HepG2 (cell line): Measurements from ENCODE around the gene BRCA1. TPM values are rescaled to one million over a fixed set of nuclear protein-coding genes. Genes with fewer than 3 reads are reported as not detected.

Source experiments
- CCAR2 ChIP-seq: fragments of 200-400 bp; formaldehyde crosslinking; optimal IDR thresholded peaks from 2 replicates; pipeline ENCODE3; 2018; ENCODE audit warnings: low read depth, mild to moderate bottlenecking, low read length, moderate library complexity
- ETV5 ChIP-seq: IDR thresholded peaks from 2 replicates; pipeline ENCODE4 v1.6.1; 2018; ENCODE audit warnings: missing biosample characterization, missing genetic modification reagents, inconsistent platforms, borderline replicate concordance
- FOSL1 ChIP-seq: sonication (generic); formaldehyde crosslinking; IDR thresholded peaks from 2 replicates; pipeline ENCODE4 v1.9.0; 2021; ENCODE audit warnings: missing genetic modification reagents, borderline replicate concordance
- FOXJ3 ChIP-seq: sonication (generic); formaldehyde crosslinking; IDR thresholded peaks from 2 replicates; pipeline ENCODE4 v1.4.0; 2020; ENCODE audit warnings: missing genetic modification reagents, mild to moderate bottlenecking, borderline replicate concordance
- GTF3A ChIP-seq: sonication (generic); formaldehyde crosslinking; conservative IDR thresholded peaks from 2 replicates; pipeline ENCODE4 v1.4.0; 2020; ENCODE audit warnings: mild to moderate bottlenecking, missing genetic modification reagents
- PHF20 ChIP-seq: sonication (generic); formaldehyde crosslinking; IDR thresholded peaks from 2 replicates; pipeline ENCODE4 v1.5.0; 2020; ENCODE audit warnings: mild to moderate bottlenecking, missing genetic modification reagents
- REL ChIP-seq: sonication (generic); formaldehyde crosslinking; conservative IDR thresholded peaks from 2 replicates; pipeline ENCODE4 v1.8.0; 2022; ENCODE audit warnings: mild to moderate bottlenecking, missing genetic modification reagents, moderate library complexity
- REXO4 ChIP-seq: sonication (generic); formaldehyde crosslinking; IDR thresholded peaks from 2 replicates; pipeline ENCODE4 v1.8.0; 2022; ENCODE audit warnings: missing genetic modification reagents, mild to moderate bottlenecking, borderline replicate concordance
- RNF2 ChIP-seq: fragments of 450-650 bp; conservative IDR thresholded peaks from 2 replicates; pipeline ENCODE4 v1.6.1; 2016; ENCODE audit warnings: low read depth
- SRF ChIP-seq: IDR thresholded peaks from 2 replicates; pipeline ENCODE4 v1.6.1; 2011; ENCODE audit warnings: mild to moderate bottlenecking, low read depth, low read length, moderate library complexity
- TFDP1 ChIP-seq: IDR thresholded peaks from 2 replicates; pipeline ENCODE4 v1.6.1; 2016; ENCODE audit warnings: missing compliant biosample characterization, missing genetic modification reagents, borderline replicate concordance
- TSC22D2 ChIP-seq: sonication (generic); formaldehyde crosslinking; IDR thresholded peaks from 2 replicates; pipeline ENCODE4 v1.5.1; 2020; ENCODE audit warnings: missing genetic modification reagents, mild to moderate bottlenecking, borderline replicate concordance
- U2AF2 ChIP-seq: fragments of 200-400 bp; formaldehyde crosslinking; IDR thresholded peaks from 2 replicates; pipeline ENCODE4 v1.6.1; 2017; ENCODE audit warnings: low read depth, mild to moderate bottlenecking, low read length
- ZBTB7A ChIP-seq: sonication (generic); formaldehyde crosslinking; IDR thresholded peaks from 2 replicates; pipeline ENCODE4 v1.8.0; 2022; ENCODE audit warnings: mild to moderate bottlenecking, missing genetic modification reagents
- ZMAT5 ChIP-seq: sonication (generic); formaldehyde crosslinking; IDR thresholded peaks from 2 replicates; pipeline ENCODE4 v1.5.0; 2020; ENCODE audit warnings: mild to moderate bottlenecking, low read depth, missing genetic modification reagents, borderline replicate concordance
- ZNF264 ChIP-seq: sonication (generic); formaldehyde crosslinking; IDR thresholded peaks from 2 replicates; pipeline ENCODE4 v1.4.0; 2020; ENCODE audit warnings: missing genetic modification reagents
- ZNF326 ChIP-seq: sonication (generic); formaldehyde crosslinking; IDR thresholded peaks from 2 replicates; pipeline ENCODE4 v1.4.0; 2020; ENCODE audit warnings: missing genetic modification reagents, borderline replicate concordance
- ZNF556 ChIP-seq: sonication (generic); formaldehyde crosslinking; IDR thresholded peaks from 2 replicates; pipeline ENCODE4 v1.4.0; 2020; ENCODE audit warnings: mild to moderate bottlenecking, missing genetic modification reagents, borderline replicate concordance
- ZNF557 ChIP-seq: sonication (generic); formaldehyde crosslinking; IDR thresholded peaks from 2 replicates; pipeline ENCODE4 v1.4.0; 2020; ENCODE audit warnings: missing genetic modification reagents
- ZNF569 ChIP-seq: sonication (generic); formaldehyde crosslinking; IDR thresholded peaks from 2 replicates; pipeline ENCODE4 v1.5.0; 2020; ENCODE audit warnings: mild to moderate bottlenecking, missing genetic modification reagents, moderate library complexity, borderline replicate concordance
- ZZZ3 ChIP-seq: sonication (generic); formaldehyde crosslinking; IDR thresholded peaks from 2 replicates; pipeline ENCODE4 v1.4.0; 2020; ENCODE audit warnings: missing genetic modification reagents, mild to moderate bottlenecking, borderline replicate concordance
- polyA plus RNA-seq, 8 experiments: library from polyadenylated mRNA; depleted of rRNA in 3 of 8; stranded (reverse) in 7 of 8; unstranded in 1 of 8; fragments of >200 nt; fragmentation: Illumina TruSeq in 4 of 8; extraction: Trizol in 4 of 8; gene quantifications; 2 replicates each; pipeline versions ENCODE4 v1.2.1 to v1.2.3, GENCODE V29; 2011 to 2016; ENCODE audit warnings: low read depth in 4 of 8, missing spikeins in 1 of 8, mixed read lengths in 1 of 8; ENCODE audit not compliant: insufficient read depth in 1 of 8
- total RNA-seq, 5 experiments: library from RNA; depleted of rRNA; stranded (reverse); fragments of >200 nt; fragmentation: Illumina TruSeq; extraction: Trizol; gene quantifications; 2 replicates each; pipeline ENCODE4 v1.2.3, GENCODE V29; 2016; ENCODE audit warnings: low read depth in 1 of 5
- TF ChIP-seq, protein P1 (sequence below): sonication (generic); formaldehyde crosslinking; IDR thresholded peaks from 2 replicates; pipeline ENCODE4 v1.4.0; 2020; ENCODE audit warnings: missing genetic modification reagents, borderline replicate concordance
- TF ChIP-seq, protein P2 (sequence below): sonication (generic); formaldehyde crosslinking; IDR thresholded peaks from 2 replicates; pipeline ENCODE4 v1.5.0; 2020; ENCODE audit warnings: mild to moderate bottlenecking, missing genetic modification reagents

BRCA1 gene
- total and polyA plus RNA-seq, 2 of the 13 experiments (the other 11 are each of a cell fraction or from before 2014, with no cell fraction given), result 13.3 to 37.5 TPM

DNA sequence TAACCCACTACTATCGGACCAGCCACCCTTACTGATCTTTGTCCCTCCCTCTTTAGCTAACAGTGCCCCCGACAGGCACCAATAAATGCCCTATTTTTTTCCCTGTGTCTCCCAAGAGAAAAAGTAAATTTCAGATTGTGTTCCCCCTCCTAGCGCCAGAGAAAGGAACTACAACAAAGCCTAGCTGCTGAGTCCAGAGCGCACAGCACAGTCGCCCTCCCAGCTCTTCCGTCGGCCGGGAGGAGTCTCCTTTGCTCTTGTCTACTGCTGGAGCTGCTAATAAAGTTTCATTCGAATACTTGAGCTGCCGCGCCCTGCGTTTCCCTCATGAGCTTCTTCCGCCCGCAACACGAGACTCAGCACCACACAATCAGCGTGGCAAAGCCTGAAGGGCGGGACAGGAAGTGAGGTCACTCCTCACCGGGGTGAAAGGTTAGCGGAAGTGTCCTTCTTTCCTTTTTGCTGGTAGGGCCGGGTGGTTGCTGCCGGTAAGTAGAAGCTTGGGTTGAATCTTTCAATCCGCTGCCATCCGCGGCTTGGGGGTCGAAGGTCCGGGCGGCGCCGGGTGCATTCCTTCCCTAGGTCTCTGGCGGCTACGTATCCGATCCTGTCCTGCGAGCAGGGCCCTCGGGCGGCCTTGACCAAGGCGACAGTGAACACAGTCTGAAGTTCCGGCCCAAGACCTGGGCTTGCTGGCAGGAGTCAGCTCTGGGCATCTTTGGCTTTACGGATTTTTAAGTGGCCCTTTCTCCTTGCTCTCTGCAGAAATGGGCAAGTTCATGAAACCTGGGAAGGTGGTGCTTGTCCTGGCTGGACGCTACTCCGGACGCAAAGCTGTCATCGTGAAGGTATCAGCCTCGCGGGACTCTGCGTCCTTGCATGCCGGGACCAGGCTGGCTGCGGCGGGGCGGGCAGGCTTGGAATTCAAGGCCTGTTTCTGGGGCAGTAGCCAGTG is 126.9 kb downstream of the BRCA1 start, which contains the start of gene RPL27 (continued):
- TF ChIP-seq ZMAT5 (CRISPR knock-in tag), result no peak
- TF ChIP-seq, protein P1, sequence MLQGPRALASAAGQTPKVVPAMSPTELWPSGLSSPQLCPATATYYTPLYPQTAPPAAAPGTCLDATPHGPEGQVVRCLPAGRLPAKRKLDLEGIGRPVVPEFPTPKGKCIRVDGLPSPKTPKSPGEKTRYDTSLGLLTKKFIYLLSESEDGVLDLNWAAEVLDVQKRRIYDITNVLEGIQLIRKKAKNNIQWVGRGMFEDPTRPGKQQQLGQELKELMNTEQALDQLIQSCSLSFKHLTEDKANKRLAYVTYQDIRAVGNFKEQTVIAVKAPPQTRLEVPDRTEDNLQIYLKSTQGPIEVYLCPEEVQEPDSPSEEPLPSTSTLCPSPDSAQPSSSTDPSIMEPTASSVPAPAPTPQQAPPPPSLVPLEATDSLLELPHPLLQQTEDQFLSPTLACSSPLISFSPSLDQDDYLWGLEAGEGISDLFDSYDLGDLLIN (CRISPR knock-in tag), result no peak
- peak; percentile 97 for TF ChIP-seq TFDP1 (CRISPR knock-in tag)
- TF ChIP-seq SRF, result 0 out of 2 replicates have a peak, but pooled peaks have one; percentile 40
- TF ChIP-seq CCAR2, result peak; percentile 99
- peak; percentile 99 for TF ChIP-seq ZNF556 (CRISPR knock-in tag)
- peak; percentile 97 for TF ChIP-seq PHF20 (CRISPR knock-in tag)
- TF ChIP-seq ZNF569 (CRISPR knock-in tag), result no peak; the same call in 1 of the 2 replicates
- peak; percentile 95; the same call in 1 of the 2 replicates for TF ChIP-seq GTF3A (CRISPR knock-in tag)
- TF ChIP-seq ZNF264 (CRISPR knock-in tag), result peak; percentile 96
- TF ChIP-seq RNF2, result peak; percentile 86
- no peak for TF ChIP-seq FOSL1 (CRISPR knock-in tag)
- TF ChIP-seq ETV5, result peak; percentile 98
- no peak for TF ChIP-seq REXO4
- no peak for TF ChIP-seq ZNF326 (CRISPR knock-in tag)
- TF ChIP-seq ZBTB7A (CRISPR knock-in tag), result no peak
- no peak; the same call in 1 of the 2 replicates for TF ChIP-seq ZNF557
- TF ChIP-seq REL (CRISPR knock-in tag), result no peak
- TF ChIP-seq, protein P2, sequence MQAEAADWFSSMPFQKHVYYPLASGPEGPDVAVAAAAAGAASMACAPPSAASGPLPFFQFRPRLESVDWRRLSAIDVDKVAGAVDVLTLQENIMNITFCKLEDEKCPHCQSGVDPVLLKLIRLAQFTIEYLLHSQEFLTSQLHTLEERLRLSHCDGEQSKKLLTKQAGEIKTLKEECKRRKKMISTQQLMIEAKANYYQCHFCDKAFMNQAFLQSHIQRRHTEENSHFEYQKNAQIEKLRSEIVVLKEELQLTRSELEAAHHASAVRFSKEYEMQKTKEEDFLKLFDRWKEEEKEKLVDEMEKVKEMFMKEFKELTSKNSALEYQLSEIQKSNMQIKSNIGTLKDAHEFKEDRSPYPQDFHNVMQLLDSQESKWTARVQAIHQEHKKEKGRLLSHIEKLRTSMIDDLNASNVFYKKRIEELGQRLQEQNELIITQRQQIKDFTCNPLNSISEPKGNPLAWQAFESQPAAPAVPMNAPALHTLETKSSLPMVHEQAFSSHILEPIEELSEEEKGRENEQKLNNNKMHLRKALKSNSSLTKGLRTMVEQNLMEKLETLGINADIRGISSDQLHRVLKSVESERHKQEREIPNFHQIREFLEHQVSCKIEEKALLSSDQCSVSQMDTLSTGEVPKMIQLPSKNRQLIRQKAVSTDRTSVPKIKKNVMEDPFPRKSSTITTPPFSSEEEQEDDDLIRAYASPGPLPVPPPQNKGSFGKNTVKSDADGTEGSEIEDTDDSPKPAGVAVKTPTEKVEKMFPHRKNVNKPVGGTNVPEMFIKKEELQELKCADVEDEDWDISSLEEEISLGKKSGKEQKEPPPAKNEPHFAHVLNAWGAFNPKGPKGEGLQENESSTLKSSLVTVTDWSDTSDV, result peak; percentile 81; the same call in 1 of the 2 replicates
- TF ChIP-seq TSC22D2 (CRISPR knock-in tag), result peak; percentile 89; the same call in 1 of the 2 replicates
- peak; percentile 94 for TF ChIP-seq FOXJ3 (CRISPR knock-in tag)
- TF ChIP-seq ZZZ3, result peak; percentile 100; the same call in 1 of the 2 replicates
- TF ChIP-seq U2AF2, result 0 out of 2 replicates have a peak, but pooled peaks have one; percentile 89
